ENCODE results near the gene TNNT3.

The TNNT3 gene

GRCh38 chr11:1917523-1918435 is 1.7 kb upstream of the TNNT3 start:
- no peak overlapping the region for H3K4me3 ChIP-seq (ENCODE audit: low read length)
- peak; percentile 45 for TF ChIP-seq CTCF (conservative IDR thresholded peaks at IDR 0.05; ENCODE audit: low read depth, low read length)
- DNase-seq (ENCODE audit: low read depth), result no peak

DNA sequence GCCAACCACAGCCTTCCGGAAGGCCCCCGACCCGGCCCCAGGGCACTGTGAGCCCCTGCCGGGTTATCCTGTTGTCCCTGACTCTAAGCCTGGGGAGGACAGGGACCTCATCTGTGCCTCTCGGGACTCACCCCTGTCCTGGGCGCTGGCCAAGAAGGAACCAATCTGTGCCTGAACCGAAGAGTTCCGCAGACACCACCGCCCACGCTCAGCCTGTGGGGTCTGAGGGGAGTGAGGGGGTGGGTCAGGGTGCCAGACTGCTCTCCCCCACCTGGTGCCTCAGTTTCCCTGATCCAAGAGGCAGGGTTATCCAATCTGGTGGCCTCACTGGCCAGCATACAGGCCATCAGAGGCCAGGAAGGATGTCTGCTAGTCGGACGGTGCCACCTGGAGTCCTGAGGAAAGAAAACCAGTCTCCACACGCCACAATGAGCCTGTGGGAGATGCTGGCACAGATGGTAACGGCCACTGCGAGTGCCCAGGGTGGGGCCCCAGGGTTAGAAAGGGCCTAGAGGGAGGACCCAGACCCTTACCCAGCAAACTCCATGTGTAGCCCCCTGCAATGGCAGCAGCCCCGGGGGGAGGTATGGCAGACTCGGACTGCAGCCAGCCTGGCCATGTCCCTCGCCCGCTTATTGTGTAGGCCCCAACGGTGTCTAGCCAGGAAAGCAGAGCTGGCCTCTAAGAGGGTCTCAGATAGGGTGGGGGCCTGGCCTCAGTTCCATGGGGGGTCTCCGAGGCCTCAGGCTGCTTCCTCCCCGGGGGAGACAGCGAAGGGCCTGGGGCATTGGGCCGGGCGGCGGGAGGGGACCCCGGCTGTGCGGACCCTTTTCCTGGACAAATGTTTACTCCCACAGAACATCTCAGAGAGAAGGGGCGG is 827 bp upstream of the TNNT3 start:
- no peak overlapping the region for H3K4me3 ChIP-seq (ENCODE audit: low read length)
- DNase-seq (ENCODE audit: low read depth), result no peak
- TF ChIP-seq CTCF (conservative IDR thresholded peaks at IDR 0.05; ENCODE audit: low read depth, low read length), result peak; percentile 7

DNA sequence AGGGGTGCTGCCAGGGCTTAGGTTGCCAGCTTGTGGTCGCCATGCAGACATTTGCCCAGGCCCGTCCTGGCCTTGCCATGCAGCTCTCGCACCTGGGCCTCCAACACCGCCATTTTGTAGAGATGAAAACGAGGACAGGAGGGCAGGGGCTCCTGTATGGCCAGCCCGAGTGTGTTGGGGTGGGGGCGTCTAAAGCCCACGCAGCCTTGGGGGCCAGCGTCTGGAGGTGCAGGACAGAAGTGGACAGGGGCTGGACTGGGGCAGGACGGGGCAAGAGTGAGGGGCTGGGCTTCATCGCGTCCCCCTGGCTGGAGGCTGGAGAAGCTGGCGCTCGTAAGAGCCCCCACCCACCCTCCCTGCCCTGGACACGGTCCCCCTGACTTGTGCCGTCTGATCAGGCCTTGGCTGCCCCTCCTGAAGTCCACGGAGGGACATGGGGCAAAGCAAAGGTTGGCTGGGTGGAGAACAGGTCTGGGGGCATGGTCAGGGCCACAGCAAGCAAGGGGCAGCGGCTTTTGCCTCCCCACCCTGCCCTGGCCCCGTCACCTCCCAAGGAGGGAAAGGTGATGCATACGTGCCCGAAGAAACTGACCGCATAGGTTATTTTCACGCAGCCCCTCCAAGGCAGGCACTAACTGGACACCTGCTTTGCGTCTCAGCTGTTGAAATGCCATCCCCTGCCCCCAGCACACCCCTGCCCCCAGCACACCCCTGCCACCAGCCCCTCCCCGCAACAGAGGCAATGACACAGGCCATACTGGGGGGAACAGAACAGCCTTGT is 815 bp downstream of the TNNT3 start:
- H3K4me3 ChIP-seq (ENCODE audit: low read length), result no peak overlapping the region
- TF ChIP-seq CTCF (conservative IDR thresholded peaks at IDR 0.05; ENCODE audit: low read depth, low read length), result no peak
- no peak for DNase-seq (ENCODE audit: low read depth)

DNA sequence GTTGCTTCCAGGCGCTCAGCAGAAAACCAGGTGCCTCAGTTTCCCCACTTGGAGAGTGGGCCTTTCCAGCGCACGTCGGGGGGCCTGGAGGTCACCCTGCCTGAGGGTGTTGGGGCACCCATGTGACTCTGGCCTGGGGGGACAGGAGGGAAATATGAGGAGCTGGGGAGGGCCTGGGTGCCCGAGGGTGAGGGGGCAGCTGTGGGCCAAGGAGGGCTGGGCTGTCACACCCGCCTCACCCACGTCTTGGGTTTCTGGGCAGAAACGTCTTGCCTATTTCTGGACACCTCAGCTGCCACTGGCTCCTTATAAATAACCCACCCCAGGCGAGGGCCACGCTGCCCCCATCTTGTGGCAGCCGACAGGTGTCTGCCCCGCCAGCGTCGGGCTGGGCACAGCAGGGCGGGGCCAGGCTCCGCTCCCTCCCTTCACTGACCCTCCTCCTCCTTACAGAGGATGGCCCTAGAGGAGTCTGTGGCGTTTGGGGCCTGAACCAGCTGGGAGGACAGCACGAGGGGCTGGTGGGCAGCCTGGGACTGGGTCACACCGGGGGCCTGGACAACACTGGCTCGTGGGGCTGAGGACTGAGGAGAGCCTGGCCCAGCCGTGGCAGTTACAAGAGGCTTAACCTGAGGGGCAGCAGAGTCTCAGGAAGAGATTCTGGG is 1.5 kb downstream of the TNNT3 start:
- TF ChIP-seq CTCF (conservative IDR thresholded peaks at IDR 0.05; ENCODE audit: low read depth, low read length), result no peak
- no peak overlapping the region for H3K4me3 ChIP-seq (ENCODE audit: low read length)
- no peak for DNase-seq (ENCODE audit: low read depth)

DNA sequence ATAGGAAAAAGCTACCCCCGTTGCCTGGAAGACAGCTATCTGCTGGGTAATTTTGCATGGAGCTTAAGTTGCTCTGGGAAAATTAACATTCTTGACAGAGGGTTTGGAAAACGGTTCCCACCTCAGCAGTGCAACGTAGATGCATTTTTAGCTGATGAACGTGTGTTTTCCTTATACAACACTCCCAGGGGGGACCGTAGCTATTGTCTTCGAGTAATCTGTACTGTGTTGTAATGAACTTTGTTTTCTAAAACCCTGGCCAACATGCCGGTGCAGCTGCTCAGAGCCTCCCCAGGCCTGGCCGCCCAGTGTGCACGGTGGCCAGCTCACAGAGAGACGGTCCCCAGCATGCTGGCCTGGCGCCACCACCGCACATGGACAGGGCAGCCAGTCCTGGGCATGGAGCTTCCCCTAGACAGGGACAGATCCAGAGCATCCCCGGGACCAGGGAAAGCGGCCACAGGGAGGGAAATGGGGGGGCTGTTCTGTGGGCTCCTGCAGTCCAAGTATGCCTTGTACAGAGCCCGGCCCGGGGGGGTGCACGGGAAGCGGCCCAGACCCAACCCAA is 2.2 kb downstream of the TNNT3 start:
- DNase-seq (ENCODE audit: low read depth), result no peak
- TF ChIP-seq CTCF (conservative IDR thresholded peaks at IDR 0.05; ENCODE audit: low read depth, low read length), result no peak

DNA sequence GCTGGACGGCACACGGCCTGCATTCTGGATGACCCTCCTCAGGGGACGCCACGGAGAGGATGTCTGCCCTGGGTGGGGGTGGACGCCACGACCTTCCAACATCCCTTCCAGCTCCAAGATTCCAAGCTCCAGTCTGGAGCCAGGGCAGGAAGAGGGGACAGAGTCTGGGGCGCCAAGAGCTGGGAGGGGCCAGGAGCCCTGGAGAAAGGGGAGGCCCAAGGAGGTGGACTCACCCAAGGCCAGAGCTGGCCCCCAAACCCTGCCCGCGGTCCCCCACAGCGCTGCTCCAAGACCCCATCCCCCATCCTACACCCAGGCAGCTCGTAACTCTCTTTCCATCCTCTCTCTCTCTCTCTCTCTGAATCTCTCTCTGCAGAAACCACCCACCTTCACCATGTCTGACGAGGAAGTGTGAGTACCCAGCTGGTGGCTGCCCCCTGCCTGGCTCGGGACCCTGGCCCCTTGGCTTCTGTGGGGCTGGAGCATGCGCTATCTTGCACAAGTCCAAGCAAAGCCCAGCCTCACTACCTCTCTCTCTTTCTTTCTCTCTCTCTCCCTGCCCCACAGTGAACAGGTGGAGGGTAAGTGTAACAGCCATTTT is 3.1 kb downstream of the TNNT3 start:
- no peak overlapping the region for H3K4me3 ChIP-seq (ENCODE audit: low read length)
- DNase-seq (ENCODE audit: low read depth), result no peak

More for the DNA sequence above, 2.2 kb downstream of the TNNT3 start:
- H3K4me3 ChIP-seq (ENCODE audit: low read length), result no peak overlapping the region

More for the DNA sequence above, 3.1 kb downstream of the TNNT3 start:
- no peak for TF ChIP-seq CTCF (conservative IDR thresholded peaks at IDR 0.05; ENCODE audit: low read depth, low read length)

All from retinal pigment epithelial cell (primary cell).